Measurements from ENCODE around the gene PACSIN2.
"Not testable (repeated sequence)": the region's sequence is repeated elsewhere in the genome, so short reads cannot be mapped to it uniquely, and the experiment has no call there.

The PACSIN2 gene

DNA sequence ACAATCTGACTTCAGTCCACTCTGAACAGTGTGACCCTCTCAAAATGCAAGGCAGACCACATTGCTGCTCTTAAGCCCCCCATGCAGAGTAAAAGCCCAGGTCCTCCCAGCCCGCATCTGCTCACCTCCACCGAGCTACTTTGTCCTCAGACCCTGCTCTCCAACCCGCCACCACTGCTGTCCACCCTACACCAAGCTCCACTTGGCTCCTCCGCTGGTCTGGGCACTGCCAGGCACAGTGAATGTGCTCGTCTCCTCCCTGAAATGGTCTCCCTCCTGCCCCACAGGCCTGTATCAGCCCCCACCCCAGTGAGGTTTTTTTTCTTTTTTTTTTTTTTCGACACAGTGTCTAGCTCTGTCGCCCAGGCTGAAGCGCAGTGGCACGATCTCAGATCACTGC is 90.5 kb downstream of the PACSIN2 start:
- no peak for DNase-seq (ENCODE audit: low read depth, low spot score)
- H3K4me3 ChIP-seq (ENCODE audit: low read depth, low read length), result no peak overlapping the region
- TF ChIP-seq, protein P1, sequence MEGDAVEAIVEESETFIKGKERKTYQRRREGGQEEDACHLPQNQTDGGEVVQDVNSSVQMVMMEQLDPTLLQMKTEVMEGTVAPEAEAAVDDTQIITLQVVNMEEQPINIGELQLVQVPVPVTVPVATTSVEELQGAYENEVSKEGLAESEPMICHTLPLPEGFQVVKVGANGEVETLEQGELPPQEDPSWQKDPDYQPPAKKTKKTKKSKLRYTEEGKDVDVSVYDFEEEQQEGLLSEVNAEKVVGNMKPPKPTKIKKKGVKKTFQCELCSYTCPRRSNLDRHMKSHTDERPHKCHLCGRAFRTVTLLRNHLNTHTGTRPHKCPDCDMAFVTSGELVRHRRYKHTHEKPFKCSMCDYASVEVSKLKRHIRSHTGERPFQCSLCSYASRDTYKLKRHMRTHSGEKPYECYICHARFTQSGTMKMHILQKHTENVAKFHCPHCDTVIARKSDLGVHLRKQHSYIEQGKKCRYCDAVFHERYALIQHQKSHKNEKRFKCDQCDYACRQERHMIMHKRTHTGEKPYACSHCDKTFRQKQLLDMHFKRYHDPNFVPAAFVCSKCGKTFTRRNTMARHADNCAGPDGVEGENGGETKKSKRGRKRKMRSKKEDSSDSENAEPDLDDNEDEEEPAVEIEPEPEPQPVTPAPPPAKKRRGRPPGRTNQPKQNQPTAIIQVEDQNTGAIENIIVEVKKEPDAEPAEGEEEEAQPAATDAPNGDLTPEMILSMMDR (IDR thresholded peaks at IDR 0.05; ENCODE audit: insufficient read depth, low read length, missing control alignments), result no peak
- ChIA-PET CTCF (no interaction called here), POLR2A (no interaction called here)

DNA sequence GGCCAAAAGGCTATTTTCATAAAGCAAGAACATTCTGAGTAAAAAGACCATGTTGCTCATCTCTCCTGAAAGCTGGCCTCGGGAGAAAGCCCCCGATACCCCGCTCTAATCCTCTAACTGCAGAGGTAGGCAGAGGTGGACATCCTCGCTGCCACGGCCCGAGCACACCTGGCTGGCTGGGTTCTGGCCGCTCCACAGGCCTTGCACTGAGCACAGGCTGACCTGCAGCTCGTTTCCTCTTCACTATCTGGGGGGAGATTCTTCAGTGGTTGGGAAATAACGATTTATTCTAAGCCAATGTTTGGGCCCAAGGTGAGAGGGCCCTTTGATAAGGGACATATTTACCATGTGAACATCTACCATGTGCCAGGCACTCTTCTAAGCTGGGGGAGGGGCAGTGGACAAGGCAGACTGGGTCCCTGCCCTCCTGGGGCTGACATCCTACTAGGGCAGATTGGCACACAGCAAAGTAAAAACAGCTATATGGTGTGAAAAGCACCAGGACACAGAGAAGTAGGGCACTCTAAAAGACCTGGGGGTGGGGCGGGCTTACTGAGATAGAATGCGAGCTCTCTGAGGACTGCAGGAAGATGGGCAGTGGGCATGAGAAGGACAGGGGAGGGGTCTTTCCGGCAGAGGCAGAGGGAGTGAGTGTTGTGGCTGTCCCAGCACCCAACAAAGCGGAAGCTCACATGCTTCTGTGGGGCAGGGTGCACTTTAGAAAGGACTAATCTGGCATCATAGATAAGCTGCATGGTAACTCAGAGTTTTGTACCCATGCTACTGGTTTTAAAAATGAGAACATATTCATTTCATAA is 92.4 kb downstream of the PACSIN2 start:
- no peak overlapping the region for H3K4me3 ChIP-seq (ENCODE audit: low read depth, low read length)
- TF ChIP-seq, protein P1 (IDR thresholded peaks at IDR 0.05; ENCODE audit: insufficient read depth, low read length, missing control alignments), result no peak
- CTCF ChIA-PET, result interaction anchor here (0.5 to 1.5 kb wide), 6 partner anchors 10 to 1738 kb away, joined by 3 to 5 read pairs (median 3); no protein-coding TSS in a partner anchor
- no peak for DNase-seq (ENCODE audit: low read depth, low spot score)
- POLR2A ChIA-PET, result interaction anchor here (1.1 kb wide), 1 partner anchor 17 kb away, joined by 3 read pairs; no protein-coding TSS in a partner anchor

DNA sequence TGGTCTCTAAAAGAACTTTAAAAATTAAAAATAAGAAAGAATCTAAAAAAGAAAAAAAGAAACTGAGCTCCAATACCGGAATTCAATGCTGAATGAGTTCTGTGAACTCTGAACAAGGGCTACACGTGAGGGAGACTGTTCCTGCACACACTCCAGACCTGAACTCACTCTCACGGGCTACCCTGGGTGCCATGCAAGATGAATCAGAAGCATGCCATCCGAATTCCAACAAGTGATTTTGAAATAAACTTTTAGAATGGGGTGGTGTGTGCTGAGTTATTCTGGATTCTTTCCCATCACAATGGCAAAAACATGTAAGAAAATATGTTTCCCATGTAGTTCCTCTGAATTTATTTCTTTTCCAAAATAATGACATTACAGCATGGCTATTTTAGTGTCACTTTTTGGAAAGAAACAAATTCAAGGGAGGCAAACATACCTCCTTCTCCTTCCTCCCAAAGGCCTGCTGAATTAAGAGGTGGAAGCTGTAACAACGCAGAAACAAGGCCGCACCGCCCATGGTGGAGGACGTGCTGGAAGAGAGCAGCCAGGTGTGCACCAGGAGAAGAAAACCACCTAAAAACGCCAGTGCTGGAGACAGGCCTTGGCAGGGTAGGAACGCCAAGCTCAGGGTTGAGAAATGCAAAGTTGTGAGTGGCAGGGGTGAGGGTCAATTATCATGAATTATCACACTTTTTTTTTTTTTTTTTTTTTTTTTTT is 94.7 kb downstream of the PACSIN2 start:
- ChIA-PET POLR2A (no interaction called here), CTCF (interaction anchor here (1.0 to 1.4 kb wide), 5 partner anchors 12 to 170 kb away, joined by 3 to 5 read pairs (median 3); no protein-coding TSS in a partner anchor)
- H3K4me3 ChIP-seq (ENCODE audit: low read depth, low read length), result no peak overlapping the region
- TF ChIP-seq, protein P1 (IDR thresholded peaks at IDR 0.05; ENCODE audit: insufficient read depth, low read length, missing control alignments), result no peak
- peak; percentile 50 for DNase-seq (ENCODE audit: low read depth, low spot score)

DNA sequence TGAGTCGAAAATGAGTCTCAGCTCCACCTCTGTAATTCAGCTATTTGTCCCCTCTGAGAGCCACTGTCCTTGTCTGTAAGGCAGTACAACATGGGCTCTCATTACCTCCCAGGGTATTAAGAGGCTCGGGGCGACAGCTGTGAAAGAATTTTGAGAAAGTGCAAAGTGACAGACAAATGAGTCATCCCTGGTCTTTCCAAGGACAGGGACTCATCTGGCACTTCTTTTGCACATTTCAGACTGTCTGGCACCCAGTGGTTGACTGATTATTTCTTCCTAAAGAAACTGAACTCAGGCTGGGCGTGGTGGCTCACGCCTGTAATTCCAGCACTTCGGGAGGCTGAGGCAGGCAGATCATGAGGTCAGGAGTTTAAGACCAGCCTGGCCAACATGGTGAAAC is 95.8 kb downstream of the PACSIN2 start:
- no peak for DNase-seq (ENCODE audit: low read depth, low spot score)
- CTCF ChIA-PET, result interaction anchor here (1.3 to 1.6 kb wide), 4 partner anchors 15 to 114 kb away, joined by 3 to 7 read pairs (median 4); no protein-coding TSS in a partner anchor
- POLR2A ChIA-PET, result no interaction called here
- TF ChIP-seq, protein P1 (IDR thresholded peaks at IDR 0.05; ENCODE audit: insufficient read depth, low read length, missing control alignments), result no peak
- H3K4me3 ChIP-seq (ENCODE audit: low read depth, low read length), result no peak overlapping the region

DNA sequence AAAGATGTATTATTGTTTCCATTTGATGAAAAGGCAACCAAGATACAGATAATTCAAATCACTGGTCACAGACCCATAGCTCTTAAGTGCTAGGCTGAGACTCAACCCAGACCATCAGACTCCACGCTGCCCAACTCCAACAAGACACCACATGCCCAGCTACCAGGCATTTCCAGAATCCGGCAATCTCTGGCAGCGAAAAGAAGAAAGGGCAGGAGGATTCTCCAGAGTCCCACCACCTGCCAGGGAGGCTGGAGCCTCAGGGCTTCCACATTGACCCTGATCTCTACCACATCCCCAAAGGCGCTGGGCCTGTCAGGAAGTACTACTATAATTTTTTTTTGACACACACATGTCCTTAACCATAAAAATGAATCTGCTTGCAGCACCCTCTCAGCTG is 96.4 kb downstream of the PACSIN2 start:
- ChIA-PET CTCF (interaction anchor here (0.7 to 1.6 kb wide), 5 partner anchors 14 to 172 kb away, joined by 3 to 7 read pairs (median 3); no protein-coding TSS in a partner anchor), POLR2A (no interaction called here)
- TF ChIP-seq, protein P1 (IDR thresholded peaks at IDR 0.05; ENCODE audit: insufficient read depth, low read length, missing control alignments), result no peak
- DNase-seq (ENCODE audit: low read depth, low spot score), result no peak
- H3K4me3 ChIP-seq (ENCODE audit: low read depth, low read length), result no peak overlapping the region

DNA sequence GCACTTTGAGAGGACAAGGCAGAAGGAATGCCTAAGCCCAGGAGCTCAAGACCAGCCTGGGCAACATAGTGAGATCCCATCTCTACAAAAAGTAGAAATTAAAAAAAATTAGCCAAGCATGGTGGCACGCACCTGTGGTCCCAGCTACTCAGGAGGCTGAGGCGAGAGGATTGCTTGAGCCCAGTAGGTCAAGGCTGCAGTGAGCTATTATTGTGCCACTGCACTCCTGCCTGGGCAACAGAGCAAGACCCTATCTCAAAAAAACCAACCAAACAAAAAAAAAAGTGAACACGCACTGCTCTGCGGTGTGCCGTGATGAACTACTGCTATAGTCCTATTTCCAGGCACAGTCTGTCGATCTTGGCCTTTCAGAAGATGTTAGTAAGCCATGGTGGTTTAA is 97.6 kb downstream of the PACSIN2 start:
- DNase-seq (ENCODE audit: low read depth, low spot score); H3K4me3 ChIP-seq (ENCODE audit: low read depth, low read length); POLR2A ChIA-PET: not testable (repeated sequence)
- CTCF ChIA-PET, result interaction anchor here (1.6 kb wide), 1 partner anchor 173 kb away, joined by 5 read pairs; no protein-coding TSS in a partner anchor
